NCI-H748 (cell line): ENCODE data around the gene SFMBT2.
A peak's percentile ranks its signal among the peaks of the same experiment; 100 is the strongest.

ENCODE experiments used
- DNase-seq: peaks from one replicate; lab custom pipeline; 2025; ENCODE audit not compliant: unreplicated experiment; lab: John Stamatoyannopoulos, UW

SFMBT2 gene

DNA sequence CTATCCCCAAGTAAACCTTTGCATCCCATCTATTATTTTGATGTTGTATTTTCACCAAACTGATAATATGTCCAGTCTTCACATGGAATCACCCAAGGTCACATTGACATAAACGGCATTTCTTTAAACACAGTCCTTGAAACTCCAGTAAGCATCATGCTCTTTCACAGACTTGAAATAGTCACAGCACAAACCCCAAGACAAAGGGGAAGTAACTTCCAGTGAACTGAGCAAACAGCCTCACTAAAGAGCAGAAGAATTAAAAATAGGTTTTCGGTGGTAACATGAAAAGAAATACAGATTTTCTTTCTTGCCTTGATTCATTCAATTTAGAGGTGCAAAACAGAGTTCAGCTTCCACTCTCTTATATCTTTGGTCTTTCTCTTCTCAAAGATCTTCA is 253.7 kb downstream of the SFMBT2 start:
- no peak for DNase-seq

DNA sequence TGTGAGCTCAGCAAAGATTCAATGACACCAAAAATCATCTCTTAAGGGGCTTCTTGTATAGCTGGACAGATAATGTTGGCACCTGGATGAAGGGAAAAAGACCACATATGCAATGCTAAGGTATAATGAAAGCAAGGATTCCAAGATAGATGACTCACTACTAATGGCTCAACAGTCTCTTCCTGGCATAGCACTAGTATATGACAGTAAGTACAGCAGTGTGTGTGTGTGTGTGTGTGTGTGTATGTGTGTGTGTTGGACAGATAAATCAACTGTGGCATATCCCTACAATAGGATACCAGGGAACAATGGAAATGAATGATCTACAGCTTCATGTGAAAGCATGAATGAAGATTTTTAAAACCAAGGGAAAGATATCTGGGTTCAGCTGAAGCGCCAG is 257.1 kb downstream of the SFMBT2 start:
- no peak for DNase-seq

DNA sequence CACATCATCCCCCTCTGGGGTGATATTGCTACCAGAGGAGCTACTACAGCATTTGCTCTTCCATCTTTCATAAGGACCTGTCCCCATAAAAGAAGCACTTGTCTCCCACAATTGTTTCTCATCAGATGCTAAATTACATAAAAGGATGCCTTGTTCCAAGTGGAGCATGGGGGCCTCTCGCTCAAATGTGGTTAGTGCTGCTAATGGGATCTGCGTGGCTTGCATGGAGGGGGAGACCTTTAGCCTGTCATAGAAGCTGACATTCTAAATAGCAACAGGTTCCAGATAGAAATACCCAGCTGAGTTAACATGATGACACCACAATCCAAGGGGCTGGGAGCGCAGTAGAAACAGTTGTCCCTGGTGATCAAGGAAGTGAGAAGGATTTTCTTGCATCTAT is 257.9 kb downstream of the SFMBT2 start:
- DNase-seq = no peak

DNA sequence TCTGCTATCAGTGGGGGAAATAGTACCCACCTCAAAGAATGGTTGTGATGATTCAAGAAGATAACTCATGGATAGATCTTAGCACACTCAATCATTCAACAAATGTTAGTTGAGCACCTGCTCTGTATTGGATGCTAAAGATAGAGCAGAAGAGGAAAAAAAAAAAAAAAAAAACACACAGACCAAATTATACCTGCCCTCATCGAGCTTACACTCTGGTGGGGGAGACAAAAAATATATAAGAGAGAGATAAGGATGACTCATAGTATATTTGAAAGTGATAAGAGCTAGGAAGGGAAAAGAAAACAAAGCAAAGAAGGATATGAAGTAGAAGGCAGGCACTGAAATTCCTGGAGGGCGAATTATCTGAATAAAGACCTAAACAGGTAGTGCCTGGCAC is 258.5 kb downstream of the SFMBT2 start:
- DNase-seq = no peak

DNA sequence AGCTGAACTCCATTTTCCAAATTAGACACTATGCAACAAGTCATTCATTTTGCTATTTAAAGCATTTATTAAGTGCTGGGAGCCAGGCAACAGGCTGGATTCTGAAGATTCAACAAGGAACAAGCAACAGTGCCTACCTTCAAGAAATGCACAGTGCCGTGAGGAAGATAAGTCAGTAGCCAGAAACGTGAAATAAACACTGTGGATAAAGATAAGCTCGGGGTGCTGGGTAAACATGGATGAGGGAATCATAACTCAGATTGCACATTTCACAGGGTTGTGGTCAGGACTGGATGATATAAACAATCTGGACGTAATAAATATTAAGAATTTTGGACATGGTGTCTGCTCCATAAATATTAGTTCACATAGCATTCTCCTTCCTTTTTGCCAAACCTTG is 259.3 kb downstream of the SFMBT2 start:
- DNase-seq = no peak

DNA sequence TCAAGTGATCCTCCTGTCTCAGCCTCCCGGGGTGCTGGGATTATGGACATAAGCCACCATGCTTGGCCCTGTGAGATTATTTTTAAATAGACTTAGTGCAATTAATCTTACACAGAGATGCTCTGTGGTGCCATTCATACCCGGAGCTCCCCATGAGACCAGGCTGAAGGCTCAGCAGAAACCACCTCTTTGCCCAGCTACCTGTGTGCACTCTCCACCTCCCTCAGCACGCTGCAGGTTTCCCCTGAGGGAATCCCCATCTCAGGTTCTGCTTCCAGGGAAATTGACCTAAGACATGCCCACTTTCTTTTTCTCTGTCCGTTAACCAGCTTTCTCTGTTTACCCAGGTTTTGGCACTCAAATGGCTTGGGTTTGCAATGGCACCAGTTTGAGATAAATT is 260.5 kb downstream of the SFMBT2 start:
- DNase-seq = no peak

DNA sequence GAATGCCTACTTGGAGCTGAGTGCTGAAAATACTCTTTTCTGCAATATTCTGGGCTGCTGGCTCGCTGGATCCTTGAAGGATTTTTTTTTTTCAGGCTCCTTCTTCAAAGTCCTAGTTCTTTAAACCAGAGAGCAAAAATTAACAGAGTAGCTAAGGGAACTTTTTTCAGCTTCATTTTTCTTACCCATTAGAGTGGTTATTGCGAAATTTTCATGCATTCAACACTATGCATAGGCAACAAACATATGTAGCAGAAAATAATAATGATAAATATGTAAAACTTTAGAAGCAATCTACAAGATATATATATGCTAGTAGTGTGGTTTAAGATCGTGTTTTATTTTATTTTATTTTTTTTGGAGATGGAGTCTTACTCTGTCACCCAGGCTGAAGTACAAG is 264.6 kb downstream of the SFMBT2 start:
- no peak for DNase-seq

DNA sequence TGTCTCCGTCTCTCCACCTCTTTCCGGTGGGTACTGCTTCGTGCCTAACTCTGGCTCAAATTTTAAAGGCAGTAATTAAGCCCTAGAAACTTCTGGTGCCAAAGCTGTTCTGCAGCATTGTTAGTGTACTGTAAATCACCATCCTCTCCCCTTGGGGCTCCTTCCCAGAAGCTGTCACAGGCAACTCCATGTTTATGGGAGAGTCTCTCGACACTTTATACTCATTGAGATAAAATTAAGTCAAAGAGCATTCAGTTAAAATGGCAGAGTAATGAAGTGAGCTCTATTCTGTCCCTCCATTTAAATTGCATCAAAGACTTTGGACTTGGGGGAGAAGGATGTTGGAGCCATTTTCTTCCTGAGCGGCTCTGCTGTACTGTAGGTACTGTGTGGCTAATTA is 274.8 kb downstream of the SFMBT2 start:
- no peak for DNase-seq

DNA sequence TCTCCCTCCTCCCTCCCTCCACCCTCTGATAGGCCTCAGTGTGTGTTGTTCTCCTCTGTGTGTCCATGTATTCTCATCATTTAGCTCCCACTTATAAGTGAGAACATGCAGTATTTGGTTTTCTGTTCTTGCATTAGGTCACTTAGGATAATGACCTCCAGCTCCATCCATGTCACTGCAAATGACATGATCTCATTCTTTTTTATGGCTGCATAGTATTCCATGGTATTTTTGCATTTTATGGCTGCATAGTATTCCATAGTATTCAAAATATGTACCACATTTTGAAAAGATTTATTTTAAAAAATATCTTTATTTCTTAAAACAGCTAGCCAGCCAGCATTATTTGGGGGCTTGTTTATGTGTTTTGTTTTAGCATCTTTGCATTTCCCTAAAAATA is 275.6 kb downstream of the SFMBT2 start:
- DNase-seq = no peak

DNA sequence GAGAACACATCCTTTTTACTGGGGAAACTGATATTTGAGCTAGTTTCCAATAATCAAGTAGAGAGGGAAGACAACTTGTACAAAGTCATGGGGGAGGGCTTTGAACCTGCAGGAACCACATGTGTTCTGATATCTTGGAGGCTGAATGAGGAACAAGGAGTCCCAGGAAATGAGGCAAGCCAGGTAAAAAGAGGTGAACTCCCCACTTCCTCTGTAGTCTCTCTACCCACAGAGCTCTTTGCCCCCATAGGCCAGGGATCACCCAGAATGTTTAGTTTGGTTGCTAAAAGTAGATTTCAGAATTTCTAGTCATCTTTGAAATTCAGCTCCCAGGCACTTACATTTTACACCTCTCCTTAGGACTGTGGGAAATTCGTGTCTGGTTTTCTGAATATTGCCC is 276.4 kb downstream of the SFMBT2 start:
- DNase-seq = no peak

DNA sequence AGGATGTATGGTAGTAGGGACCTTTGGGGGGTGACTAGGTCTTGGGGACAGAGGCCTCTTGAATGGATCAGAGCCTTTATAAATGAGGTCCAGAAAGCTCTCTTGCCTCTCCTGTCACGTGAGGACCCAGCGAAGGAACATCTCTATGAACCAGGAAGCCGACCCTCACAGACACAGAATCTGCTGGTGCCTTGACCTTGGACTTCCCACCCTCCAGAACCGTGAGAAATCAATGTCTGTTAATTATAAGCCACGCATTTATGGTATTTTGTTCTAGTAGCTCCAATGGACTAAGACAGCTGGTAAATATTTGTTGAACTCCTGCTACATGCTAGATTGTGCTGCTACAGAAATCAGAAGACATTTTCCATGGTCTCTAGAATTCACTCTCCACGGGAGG is 276.9 kb downstream of the SFMBT2 start:
- DNase-seq = no peak

DNA sequence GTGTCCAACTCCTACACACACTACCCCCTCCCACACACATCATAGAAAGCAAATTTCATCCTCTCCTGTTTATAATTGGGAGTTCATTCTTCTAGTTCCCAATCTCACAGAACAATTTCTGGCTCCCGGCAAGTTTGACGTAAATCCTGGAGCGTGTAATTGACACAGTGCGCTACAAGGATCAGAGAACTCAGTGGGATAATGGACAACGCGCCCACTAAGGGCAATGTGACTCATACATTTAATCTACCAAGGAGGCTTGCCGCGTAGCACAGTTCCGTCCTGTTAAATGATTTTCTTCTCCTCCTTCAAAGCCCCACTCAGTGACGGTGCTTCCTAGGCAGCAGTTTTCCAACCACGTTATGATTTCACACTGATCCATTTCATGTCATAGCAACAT is 277.6 kb downstream of the SFMBT2 start:
- DNase-seq = no peak

DNA sequence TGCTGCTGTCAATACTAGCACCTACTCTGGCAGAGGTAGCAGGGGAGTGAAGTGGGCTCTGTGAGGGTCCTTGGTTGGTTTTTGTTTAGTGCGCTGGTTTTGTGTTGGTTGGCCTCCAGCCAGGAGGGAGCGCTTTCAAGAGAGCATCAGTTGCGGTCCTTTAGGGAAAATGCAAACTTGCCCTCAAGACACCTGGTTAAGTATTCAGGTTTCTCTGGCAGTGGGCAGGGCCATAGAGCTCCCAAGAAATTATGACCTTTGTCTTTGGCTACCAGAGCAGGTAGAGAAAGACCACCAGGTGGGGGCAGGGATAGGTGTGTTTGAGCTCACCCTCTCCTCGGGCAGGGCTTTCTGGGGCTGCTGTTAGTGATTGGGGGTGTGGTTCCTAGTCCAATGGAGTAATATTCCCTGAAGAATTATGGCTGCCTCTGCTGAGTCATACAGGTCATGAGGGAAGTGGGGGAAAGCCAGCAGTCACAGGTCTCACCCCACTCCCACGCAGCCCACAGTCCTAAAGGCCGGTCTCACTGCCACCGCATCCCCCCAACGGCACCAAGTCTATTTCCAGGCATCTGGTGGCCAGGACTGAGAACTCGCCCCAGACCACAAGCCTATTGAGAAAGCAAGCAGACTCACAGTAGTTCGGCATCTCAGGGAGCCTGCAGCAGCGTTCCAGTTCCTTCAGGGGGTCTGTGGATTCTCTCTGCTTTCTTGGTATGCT is 280.5 kb downstream of the SFMBT2 start:
- DNase-seq = no peak

DNA sequence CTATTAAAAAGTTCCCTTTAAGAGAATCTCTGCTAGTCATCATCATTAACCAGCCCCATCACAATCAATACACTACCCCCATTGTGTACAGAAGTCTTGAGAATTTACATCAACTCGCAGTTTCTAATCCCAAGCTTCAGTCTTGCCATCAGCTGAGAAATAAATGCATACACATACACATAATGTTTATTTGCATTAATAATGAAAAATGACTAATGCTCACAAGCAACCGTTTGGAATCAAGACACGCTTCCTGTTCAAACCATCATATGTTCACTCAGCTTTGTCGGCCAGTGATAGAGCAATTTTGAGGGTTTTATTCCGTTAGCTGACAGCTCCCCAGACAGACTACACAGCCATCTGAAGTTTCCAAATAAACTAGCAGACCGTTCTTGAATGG is 287.1 kb downstream of the SFMBT2 start:
- no peak for DNase-seq

DNA sequence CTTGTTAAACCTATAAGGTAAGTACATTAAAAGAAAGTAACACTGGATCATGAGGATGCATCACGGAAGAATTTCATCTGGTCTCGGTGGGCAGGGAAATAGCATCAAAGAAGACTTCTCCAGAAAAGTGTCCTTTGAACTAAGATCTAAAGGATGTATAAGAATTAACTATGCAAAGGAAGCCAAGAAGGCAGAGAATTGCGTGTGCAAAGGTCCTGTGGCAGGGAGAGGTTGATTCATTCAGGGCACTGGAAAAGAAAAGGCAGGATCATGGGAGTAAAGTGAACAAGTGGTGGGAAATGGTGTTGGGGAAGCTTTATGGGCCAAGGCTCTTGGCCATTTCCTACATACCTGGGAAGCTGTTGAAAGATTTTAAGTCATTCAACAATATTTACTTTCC is 288.3 kb downstream of the SFMBT2 start:
- DNase-seq = no peak

DNA sequence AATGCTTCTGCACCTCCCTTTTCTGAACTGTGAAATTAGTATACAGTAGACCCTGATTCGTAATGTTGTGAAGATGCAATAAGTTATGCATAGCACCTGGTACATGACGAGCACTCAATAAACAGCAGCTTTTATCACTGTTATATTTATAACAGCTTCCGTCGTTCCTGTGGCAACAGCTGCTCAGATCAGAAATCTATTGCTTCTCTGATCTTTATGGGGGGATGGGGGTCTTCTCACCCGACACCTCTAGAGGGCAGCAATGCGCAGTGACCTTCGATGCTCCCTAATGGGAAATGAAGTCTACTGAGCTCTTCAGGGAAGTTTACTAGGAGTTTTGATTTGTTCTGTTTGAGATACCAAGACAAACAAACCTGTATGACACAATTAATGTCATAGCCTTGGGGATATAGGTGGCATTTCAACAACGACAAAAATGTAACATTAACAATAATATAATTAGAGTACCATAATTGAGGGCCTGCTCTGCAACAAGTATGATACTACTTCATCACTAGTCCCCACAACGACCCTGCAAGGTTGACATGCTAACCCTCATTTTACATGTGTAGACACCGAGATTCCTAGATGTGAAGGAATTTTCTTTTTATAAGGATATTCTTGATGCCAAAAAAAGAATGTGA is 289.6 kb downstream of the SFMBT2 start:
- peak; percentile 29 for DNase-seq

DNA sequence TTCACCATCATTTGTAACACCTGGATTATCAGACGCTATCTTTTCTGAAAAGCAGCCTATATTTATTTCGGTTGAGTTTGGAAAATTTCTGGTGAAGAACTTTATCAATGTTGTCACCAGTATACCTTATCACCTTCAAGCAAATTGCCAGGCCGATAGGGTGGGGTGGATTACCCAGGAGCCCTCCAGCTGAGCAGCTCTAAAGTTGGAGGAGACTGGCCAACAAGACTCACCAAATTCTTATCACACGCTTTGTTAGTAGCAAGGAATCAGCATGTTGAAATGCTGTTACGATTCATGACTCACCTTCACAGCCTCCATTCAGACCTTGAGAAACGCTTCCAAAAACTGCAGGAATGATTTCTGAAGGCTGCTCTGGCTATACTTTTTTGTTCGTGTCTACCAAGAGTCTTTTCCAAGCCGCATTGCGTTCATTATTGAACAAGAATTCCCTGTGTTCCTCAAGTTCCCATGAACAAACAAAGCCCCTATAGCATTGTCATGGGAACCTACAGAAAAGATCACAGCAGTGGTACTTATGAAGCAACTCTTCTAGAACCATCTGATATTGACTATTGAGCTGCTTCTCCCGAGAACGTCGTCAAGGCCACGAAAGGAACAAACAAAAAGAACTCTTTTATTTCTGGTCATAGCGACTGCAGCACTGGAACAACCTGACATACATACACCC is 291.4 kb downstream of the SFMBT2 start:
- no peak for DNase-seq

DNA sequence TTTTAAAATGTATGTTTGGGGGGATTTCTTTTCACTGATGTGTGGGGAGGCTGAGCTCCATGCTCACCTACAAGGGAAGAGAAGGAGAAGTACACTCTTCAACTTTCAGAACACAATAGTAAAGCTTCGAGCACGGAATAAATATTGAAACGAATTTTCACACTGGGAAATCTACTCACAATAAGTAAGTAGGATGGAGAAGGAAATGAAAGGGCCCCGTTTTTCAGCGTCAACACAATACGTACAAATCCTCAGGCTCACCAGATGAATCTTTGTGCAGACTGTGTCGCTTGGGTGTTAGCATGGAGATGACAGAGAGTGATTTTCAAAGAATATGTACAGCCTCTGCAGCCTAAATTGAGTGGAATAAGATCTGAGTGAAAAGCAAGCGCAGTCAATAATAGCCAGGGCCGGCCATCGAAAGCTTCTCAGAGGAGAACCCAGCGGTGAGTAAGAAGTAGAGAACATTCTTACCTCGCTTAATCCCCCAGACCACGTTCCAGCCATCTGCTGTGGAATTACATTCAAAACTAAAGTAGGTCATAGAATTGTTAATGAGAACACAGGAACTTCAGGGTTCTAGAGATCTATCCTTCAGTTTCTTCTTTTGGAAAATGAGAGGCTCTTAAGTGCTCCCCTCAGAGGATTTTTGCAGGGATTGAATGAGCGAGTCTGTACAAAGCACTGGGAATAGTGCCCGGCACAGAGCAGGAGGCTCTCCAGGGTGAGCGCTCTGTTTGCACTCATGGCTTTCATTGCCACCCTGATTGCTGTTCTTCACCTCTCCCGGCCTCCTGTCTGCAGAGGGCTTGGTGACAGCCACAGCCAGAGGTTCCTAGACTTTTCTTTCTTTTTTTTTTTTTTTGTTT is 292.8 kb downstream of the SFMBT2 start:
- DNase-seq = no peak

DNA sequence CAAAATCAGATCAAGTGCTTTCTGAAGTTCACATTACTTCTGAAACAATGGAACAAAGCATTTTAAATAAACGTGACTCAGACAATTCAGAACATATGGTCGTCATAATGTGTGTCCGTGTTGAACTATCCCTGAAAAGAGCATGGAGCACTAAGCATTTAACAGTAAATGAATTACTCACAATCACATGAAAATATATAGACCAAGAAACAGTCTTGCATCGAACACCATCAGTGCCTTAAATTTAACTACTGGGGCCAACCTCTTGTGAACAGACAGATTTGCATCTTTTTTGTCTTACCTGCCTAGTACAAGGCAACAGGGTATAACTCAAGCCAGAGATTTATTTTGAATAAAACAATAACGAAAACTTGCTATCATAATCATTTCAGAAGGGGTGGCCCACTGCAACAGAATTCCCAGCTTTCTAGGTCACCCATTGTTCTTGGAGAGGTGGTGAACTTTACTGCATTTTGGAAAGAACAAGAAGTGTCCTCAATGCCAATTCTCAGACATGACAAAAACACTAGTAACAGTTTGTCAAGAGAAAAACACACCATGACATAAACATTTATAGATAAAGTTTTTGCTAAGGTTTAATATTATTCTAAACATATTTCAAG is 293.5 kb downstream of the SFMBT2 start:
- DNase-seq = no peak

DNA sequence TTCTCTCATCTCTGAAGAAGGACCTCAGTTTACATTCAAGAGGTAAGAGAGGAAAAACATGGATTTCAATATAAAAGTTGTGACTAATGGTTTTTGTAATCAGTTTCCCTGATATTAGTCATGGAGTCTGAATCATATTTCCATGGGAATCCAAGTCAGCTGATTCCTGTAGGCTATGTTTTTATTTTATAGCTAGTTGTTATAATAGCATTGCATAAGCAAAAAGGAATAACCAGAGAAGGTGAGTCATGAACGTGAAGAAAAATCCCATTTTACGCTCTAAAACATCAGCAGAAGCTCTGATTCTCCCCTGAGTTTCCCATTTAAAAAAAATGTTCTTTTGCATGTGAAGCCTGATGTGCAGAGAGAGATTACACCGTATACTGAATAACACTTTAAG is 299.3 kb downstream of the SFMBT2 start:
- no peak for DNase-seq

DNA sequence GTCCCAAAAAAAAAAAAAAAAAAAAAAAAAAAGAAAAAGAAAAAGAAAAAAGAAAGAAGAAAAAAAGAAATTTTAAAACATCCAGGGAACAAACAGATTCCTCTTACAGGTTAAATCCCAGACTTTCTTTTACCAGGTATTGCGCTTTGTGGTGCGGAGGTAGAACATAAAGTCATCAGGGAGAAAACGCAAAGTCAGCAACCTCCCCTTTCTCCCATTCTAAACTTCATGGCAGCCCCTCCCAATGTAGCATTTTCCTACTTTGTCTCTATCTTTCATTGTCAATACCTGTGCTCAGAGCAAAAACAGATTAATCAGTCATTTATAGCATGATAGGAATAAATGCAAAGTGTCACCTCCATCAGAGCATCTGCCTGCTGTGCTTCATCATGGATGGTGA is 299.7 kb downstream of the SFMBT2 start:
- DNase-seq = no peak
